Tibial nerve (tissue), 3 donors: ENCODE results near the gene NUAK2.

Source experiments
- POLR2A ChIP-seq, 2 donors: fragments of 450-650 bp; IDR thresholded peaks; one replicate each; pipeline ENCODE4 v1.6.1; 2017; ENCODE audit warnings: antibody characterized with exemption in 2 of 2, mild to moderate bottlenecking in 2 of 2, moderate library complexity in 2 of 2
- TF ChIP-seq, protein P1 (sequence below), 5 experiments: fragments of 200-600 bp in 3 of 5; fragments of 450-650 bp in 2 of 5; sonication (generic) in 3 of 5; IDR thresholded peaks; one replicate each; pipeline ENCODE4 v1.5.1; 2016 to 2019; ENCODE audit warnings: antibody characterized with exemption in 5 of 5, mild to moderate bottlenecking in 3 of 5, moderate library complexity in 2 of 5

DNA sequence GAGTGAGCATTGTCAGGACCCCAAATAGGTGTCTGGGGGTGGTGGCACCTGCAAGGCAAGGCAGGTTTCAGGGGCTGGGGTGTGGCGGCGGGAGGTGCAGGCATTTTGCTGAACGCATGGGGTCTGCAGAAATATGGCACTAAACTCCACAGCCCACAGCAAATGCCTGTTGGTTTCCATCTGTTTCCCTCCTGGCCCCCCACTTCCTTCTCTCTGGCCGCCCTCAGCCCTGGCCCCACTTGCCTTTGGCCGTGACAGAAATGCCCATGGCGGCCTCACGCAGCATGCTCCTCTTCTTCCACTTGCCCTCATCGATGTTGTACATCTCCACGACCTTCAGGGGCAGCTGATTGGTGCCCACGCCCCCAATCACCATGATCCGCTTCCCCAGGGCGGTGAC, 21.4 kb upstream of the NUAK2 start:
- TF ChIP-seq, protein P1, sequence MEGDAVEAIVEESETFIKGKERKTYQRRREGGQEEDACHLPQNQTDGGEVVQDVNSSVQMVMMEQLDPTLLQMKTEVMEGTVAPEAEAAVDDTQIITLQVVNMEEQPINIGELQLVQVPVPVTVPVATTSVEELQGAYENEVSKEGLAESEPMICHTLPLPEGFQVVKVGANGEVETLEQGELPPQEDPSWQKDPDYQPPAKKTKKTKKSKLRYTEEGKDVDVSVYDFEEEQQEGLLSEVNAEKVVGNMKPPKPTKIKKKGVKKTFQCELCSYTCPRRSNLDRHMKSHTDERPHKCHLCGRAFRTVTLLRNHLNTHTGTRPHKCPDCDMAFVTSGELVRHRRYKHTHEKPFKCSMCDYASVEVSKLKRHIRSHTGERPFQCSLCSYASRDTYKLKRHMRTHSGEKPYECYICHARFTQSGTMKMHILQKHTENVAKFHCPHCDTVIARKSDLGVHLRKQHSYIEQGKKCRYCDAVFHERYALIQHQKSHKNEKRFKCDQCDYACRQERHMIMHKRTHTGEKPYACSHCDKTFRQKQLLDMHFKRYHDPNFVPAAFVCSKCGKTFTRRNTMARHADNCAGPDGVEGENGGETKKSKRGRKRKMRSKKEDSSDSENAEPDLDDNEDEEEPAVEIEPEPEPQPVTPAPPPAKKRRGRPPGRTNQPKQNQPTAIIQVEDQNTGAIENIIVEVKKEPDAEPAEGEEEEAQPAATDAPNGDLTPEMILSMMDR (IDR thresholded peaks at IDR 0.05), result no peak
- TF ChIP-seq POLR2A (IDR thresholded peaks at IDR 0.05), result no peak
